ENCODE results near the gene PNLDC1.

DNA sequence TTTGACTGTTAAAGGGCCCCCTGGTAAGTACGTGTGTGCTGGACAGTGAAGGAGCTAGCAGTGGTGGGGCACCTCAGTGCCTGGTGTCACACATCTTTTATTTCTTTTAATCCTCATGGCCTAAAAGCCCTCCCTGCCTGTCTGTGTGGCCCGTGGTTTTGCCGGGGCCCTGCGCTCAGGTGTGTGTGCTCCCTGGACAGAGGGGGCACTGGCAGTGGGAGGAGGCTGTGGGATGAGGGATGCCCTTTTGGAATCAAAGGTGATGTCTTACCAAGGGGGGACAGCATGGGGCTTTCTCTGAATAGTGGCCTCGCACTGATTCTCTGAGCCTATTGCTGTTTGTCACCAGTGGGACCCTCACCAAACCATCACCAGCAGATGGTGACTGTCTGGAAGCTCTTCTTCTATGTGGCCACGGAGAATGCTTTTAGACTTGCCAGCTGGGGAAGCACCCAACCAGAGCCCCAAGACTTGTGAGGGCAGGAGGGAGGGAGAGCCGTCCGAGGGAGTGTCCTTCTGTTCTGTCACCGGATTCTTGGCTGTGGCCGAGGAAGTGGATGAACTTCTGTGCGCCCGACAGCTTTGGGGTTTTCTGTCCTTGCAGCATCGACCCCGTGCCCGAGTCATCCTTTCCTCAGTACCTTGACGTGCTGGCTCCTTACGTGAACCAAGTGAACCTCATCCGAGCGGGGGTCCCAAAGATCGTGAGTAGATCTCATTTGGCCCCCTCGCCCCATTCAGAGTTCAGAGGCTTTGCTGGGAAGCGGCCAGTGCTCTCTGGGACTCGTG is 18.1 kb downstream of the PNLDC1 start:
- TF ChIP-seq CTCF (conservative IDR thresholded peaks at IDR 0.05; ENCODE audit: low read depth, low read length), result no peak
- TF ChIP-seq POLR2A (IDR thresholded peaks at IDR 0.05; ENCODE audit: low read depth, low read length), result no peak
- TF ChIP-seq MAZ (IDR thresholded peaks at IDR 0.05; ENCODE audit: borderline replicate concordance, low read depth, low read length), result no peak
- TF ChIP-seq CHD1 (IDR thresholded peaks at IDR 0.05; ENCODE audit: low read depth, low read length), result no peak
- no peak for TF ChIP-seq RCOR1 (IDR thresholded peaks at IDR 0.05; ENCODE audit: insufficient replicate concordance, low read length)
- TF ChIP-seq RAD21 (IDR thresholded peaks at IDR 0.05; ENCODE audit: low read length), result no peak
- TF ChIP-seq, protein P1, sequence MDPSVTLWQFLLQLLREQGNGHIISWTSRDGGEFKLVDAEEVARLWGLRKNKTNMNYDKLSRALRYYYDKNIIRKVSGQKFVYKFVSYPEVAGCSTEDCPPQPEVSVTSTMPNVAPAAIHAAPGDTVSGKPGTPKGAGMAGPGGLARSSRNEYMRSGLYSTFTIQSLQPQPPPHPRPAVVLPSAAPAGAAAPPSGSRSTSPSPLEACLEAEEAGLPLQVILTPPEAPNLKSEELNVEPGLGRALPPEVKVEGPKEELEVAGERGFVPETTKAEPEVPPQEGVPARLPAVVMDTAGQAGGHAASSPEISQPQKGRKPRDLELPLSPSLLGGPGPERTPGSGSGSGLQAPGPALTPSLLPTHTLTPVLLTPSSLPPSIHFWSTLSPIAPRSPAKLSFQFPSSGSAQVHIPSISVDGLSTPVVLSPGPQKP (IDR thresholded peaks at IDR 0.05; ENCODE audit: borderline replicate concordance, low read depth, low read length), result no peak
- TF ChIP-seq NFE2L2 (IDR thresholded peaks at IDR 0.05; ENCODE audit: low read depth, low read length), result no peak
- no peak for TF ChIP-seq CEBPB (IDR thresholded peaks at IDR 0.05; ENCODE audit: low read depth, low read length)
- TF ChIP-seq SMC3 (IDR thresholded peaks at IDR 0.05; ENCODE audit: low read depth, low read length), result no peak
- no peak for TF ChIP-seq MAFK (IDR thresholded peaks at IDR 0.05; ENCODE audit: low read depth, low read length)
- no peak for TF ChIP-seq MXI1 (IDR thresholded peaks at IDR 0.05; ENCODE audit: borderline replicate concordance, low read depth, low read length)
- TF ChIP-seq, protein P2, sequence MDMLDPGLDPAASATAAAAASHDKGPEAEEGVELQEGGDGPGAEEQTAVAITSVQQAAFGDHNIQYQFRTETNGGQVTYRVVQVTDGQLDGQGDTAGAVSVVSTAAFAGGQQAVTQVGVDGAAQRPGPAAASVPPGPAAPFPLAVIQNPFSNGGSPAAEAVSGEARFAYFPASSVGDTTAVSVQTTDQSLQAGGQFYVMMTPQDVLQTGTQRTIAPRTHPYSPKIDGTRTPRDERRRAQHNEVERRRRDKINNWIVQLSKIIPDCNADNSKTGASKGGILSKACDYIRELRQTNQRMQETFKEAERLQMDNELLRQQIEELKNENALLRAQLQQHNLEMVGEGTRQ (IDR thresholded peaks at IDR 0.05; ENCODE audit: low read depth, low read length), result no peak
- no peak for TF ChIP-seq FOS (IDR thresholded peaks at IDR 0.05; ENCODE audit: low read depth, low read length)
